ENCODE results near the gene UBLCP1.

GRCh38 chr5:159252195-159252594 is 10.9 kb upstream of the UBLCP1 start:
- TF ChIP-seq CTCF (conservative IDR thresholded peaks at IDR 0.05 in 1 of 2, IDR thresholded peaks at IDR 0.05 in 1 of 2; ENCODE audit: low read depth in 1 of 2, low read length in 2 of 2) (no peak), EZH2 (IDR thresholded peaks at IDR 0.05; ENCODE audit: low read length, missing control alignments) (no peak)

All from fibroblast of lung (primary cell).